ENCODE data around the gene TASOR.
"Not testable (repeated sequence)": the region's sequence is repeated elsewhere in the genome, so short reads cannot be mapped to it uniquely, and the experiment has no call there.

Gene TASOR

GRCh38 chr3:56706629-56707028 lies 23.6 kb upstream of the TASOR start:
- DNase-seq (ENCODE audit: insufficient read length, low spot score) (no peak), FAIRE-seq (no peak)
- no peak for TF ChIP-seq CTCF (IDR thresholded peaks at IDR 0.05; ENCODE audit: insufficient read depth, missing control alignments)

GRCh38 chr3:56704706-56705105 lies 21.6 kb upstream of the TASOR start:
- FAIRE-seq = no peak
- no peak for TF ChIP-seq CTCF (IDR thresholded peaks at IDR 0.05; ENCODE audit: insufficient read depth, missing control alignments)

GRCh38 chr3:56702490-56703315 lies 19.6 kb upstream of the TASOR start:
- peak; percentile 83 for TF ChIP-seq CTCF (IDR thresholded peaks at IDR 0.05; ENCODE audit: insufficient read depth, missing control alignments)
- DNase-seq (ENCODE audit: insufficient read length, low spot score) (no peak), FAIRE-seq (peak; percentile 60)

More at GRCh38 chr3:56704706-56705105, 21.6 kb upstream of the TASOR start:
- no peak for DNase-seq (ENCODE audit: insufficient read length, low spot score)

GRCh38 chr3:56700151-56700550 lies 17.1 kb upstream of the TASOR start:
- TF ChIP-seq CTCF (IDR thresholded peaks at IDR 0.05; ENCODE audit: insufficient read depth, missing control alignments) = no peak
- no peak for DNase-seq (ENCODE audit: insufficient read length, low spot score)
- FAIRE-seq = peak; percentile 70

- TF ChIP-seq CTCF (IDR thresholded peaks at IDR 0.05; ENCODE audit: insufficient read depth, missing control alignments) = no peak
Measured at GRCh38 chr3:56694867-56695683, 12.0 kb upstream of the TASOR start.

GRCh38 chr3:56693750-56694149 lies 10.7 kb upstream of the TASOR start:
- no peak for TF ChIP-seq CTCF (IDR thresholded peaks at IDR 0.05; ENCODE audit: insufficient read depth, missing control alignments)
- FAIRE-seq = no peak
- no peak for DNase-seq (ENCODE audit: insufficient read length, low spot score)

More at GRCh38 chr3:56694867-56695683, 12.0 kb upstream of the TASOR start:
- FAIRE-seq (no peak), DNase-seq (ENCODE audit: insufficient read length, low spot score) (no peak)

GRCh38 chr3:56692520-56693433 lies 9.7 kb upstream of the TASOR start:
- not testable (repeated sequence) for DNase-seq (ENCODE audit: insufficient read length, low spot score); FAIRE-seq

GRCh38 chr3:56692001-56692365 lies 8.9 kb upstream of the TASOR start:
- DNase-seq (ENCODE audit: insufficient read length, low spot score); FAIRE-seq: not testable (repeated sequence)
